Cardiac fibroblast (primary cell): ENCODE data around the gene CPEB2.
"Not testable (repeated sequence)": the region's sequence is repeated elsewhere in the genome, so short reads cannot be mapped to it uniquely, and the experiment has no call there.

ENCODE experiments used
- DNase-seq, 2 donors: peaks; one replicate each; pipeline versions ENCODE4 v3.0.0 to v3.0.0-alpha.2; 2010; ENCODE audit warnings: low read depth in 2 of 2
- H3K4me3 ChIP-seq, 2 donors: replicated peaks in 1 of 2; 1 replicate in 1 of 2; 2 replicates in 1 of 2; pipeline ENCODE4 v1.5.1; 2011; ENCODE audit warnings: low read depth in 2 of 2, low read length in 2 of 2, mild to moderate bottlenecking in 2 of 2, moderate library complexity in 1 of 2
- TF ChIP-seq, protein P1 (sequence below): IDR thresholded peaks from one replicate; pipeline ENCODE4 v1.5.1; 2011; ENCODE audit warnings: low read depth, mild to moderate bottlenecking, low read length, inconsistent platforms

Gene CPEB2

DNA sequence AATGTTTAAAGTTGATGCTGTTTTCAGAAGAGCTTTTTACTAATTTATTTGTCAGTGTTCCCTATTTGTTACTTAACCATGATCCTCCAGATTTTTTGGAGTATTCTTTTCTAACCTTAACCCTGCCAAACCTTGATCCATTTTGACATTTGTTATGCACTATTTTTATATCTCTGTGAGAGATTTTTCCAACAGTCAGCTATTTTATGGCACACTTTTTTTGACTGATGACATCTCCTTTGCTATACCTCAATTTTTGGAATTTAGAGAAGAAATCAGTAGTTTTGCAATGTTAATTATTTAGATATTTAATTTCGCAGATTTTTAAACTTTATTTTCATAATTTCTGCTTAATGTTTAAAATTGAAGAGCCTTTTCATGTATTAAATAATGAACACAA is 66.0 kb downstream of the CPEB2 start:
- TF ChIP-seq, protein P1, sequence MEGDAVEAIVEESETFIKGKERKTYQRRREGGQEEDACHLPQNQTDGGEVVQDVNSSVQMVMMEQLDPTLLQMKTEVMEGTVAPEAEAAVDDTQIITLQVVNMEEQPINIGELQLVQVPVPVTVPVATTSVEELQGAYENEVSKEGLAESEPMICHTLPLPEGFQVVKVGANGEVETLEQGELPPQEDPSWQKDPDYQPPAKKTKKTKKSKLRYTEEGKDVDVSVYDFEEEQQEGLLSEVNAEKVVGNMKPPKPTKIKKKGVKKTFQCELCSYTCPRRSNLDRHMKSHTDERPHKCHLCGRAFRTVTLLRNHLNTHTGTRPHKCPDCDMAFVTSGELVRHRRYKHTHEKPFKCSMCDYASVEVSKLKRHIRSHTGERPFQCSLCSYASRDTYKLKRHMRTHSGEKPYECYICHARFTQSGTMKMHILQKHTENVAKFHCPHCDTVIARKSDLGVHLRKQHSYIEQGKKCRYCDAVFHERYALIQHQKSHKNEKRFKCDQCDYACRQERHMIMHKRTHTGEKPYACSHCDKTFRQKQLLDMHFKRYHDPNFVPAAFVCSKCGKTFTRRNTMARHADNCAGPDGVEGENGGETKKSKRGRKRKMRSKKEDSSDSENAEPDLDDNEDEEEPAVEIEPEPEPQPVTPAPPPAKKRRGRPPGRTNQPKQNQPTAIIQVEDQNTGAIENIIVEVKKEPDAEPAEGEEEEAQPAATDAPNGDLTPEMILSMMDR, result no peak
- DNase-seq, result no peak
- no peak overlapping the region for H3K4me3 ChIP-seq

DNA sequence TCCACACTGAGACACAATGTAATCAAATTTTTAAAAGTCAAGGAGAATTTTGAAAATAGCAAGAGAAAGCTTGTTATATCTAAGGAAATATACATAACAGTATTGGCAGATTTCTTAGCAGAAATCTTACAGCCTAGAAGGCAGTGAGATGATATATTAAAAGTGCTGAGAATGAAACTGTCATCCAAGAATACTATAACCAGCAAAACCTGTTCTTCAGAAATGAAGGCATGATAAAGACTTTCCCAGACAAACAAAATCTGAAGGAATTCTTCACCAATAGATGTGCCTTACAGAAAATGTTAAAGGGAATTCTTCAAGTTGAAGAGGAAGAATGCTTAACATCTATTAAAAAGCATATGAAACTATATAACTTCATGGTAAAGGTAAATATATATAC is 73.6 kb downstream of the CPEB2 start:
- TF ChIP-seq, protein P1, result no peak
- no peak for DNase-seq
- no peak overlapping the region for H3K4me3 ChIP-seq

DNA sequence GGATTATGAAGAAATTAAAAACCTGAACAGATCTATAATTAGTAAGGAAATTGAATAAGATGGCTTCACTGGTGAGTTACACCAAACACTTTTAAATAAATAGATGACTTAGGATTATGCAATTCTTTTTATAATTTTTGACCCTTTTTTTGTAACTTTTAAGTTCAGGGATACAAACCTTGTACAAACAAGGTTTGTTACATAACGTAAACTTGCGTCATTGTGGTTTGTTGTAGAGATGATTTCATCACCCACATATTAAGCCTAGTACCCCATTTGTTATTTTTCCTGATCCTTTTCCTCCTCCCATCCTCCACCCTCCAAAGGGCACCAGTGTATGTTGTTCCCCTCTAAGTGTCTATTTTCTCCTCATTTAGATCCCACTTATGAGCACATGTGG is 75.7 kb downstream of the CPEB2 start:
- no peak overlapping the region for H3K4me3 ChIP-seq
- TF ChIP-seq, protein P1, result no peak
- peak; percentile 45 to 97 for DNase-seq

DNA sequence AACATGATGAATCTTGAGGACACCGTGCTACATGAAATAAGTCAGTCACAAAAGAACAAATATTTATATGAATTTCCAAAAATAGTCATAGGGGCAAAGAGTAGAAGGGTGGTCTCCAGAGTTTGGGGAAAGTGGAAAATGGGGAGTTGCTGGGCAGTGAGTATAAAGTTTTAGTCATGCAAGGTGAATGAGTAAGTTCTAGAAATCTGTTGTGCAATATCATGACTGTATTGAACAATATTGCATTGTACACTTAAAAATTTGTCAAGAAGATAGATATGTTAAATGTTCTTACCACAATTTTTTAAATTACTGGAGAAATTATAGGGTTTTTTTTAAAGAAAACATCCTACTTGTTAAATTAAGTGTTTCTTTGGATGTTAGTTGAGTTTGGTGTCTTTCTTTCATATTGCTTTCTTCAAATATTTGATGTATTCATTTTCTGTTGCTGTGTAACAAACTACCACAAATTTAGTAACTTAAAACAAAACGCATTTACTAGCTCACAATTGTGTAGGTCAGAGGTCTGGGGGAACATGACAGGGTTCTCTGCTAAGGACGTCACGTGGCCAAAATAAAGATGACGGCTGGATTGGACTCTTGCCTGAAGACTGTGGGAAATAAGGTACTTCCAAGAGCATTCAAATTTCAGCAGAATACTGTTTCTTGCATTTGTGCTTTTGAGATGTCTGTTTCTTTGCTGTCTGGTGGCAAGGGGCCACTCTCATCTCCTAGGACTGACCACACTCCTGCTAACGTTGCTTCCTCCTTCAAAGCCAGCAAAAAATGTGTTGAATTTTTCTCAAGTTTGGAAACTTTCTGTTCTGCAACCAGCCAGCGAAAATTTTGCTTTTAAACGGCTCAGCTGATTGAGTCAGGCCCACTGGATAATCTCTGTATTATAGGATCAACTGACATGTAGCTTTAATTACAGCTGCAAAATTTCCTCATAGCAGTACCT is 76.7 kb downstream of the CPEB2 start:
- DNase-seq, result peak; percentile 48 to 91
- H3K4me3 ChIP-seq, result no peak overlapping the region
- TF ChIP-seq, protein P1, result no peak

DNA sequence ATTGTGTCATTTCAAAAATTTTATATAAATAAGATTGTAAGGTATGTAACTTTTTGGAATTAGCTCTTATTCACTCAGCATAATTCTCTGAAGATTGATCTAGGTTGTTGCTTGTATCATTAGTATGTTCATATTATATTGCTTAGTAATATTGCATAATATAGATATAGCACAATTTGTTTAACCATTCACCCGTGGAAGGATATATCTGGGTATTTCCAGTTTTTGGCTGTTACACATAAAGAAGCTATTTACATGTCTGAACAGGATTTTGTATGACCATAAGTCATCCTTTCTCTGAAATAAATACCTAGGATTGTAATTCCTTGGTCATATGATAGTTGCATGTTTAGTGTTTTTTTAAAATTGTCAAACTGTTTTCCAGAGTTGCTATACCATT is 82.5 kb downstream of the CPEB2 start:
- no peak for DNase-seq
- H3K4me3 ChIP-seq, result no peak overlapping the region
- TF ChIP-seq, protein P1, result no peak

DNA sequence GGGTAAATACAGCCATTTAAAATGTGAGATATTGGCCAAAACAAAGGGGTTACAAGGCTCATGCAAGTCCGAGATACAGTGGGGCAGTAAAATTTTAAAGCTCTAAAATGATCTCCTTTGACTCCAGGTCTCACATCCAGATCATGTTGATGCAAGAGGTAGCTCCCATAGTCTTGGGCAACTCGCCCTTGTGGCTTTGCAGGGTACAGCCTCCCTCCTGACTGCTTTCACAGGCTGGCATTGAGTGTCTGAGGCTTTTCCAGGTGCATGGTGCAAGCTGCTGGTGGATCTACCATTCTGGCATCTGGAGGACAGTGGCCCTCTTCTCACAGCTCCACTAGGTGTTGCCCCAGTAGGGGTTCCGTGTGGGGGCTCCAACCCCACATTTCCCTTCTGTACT is 83.5 kb downstream of the CPEB2 start:
- H3K4me3 ChIP-seq, DNase-seq: not testable (repeated sequence)

DNA sequence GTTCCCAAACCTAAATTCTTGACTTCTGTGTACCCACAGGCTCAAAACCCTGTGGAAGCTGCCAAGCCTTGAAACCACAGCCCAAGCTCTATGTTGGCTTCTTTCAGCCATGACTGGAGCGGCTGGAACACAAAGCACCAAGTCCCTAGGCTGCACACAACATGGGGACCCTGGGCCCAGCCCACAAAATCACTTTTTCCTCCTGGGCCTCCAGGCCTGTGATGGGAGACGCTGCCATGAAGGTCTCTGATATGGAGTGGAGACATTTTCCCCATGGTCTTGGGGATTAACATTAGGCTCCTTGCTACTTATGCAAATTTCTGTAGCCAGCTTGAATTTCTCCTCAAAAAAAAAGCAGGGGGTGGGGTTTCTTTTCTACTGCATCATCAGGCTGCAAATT is 84.0 kb downstream of the CPEB2 start:
- not testable (repeated sequence) for H3K4me3 ChIP-seq, DNase-seq
